ENCODE measurements around the gene TMEM174.

GRCh38 chr5:73214306-73214705 lies 41.3 kb downstream of the TMEM174 start:
- no peak for TF ChIP-seq CTCF (conservative IDR thresholded peaks at IDR 0.05)
- no peak for TF ChIP-seq ZFX (IDR thresholded peaks at IDR 0.05)

Data from C4-2B (cell line).